NOMO-1 treated with DMSO at 0.1 percent for 48 hours (cell line): ENCODE measurements around the gene COA4.
"Not testable (repeated sequence)": the region's sequence is repeated elsewhere in the genome, so short reads cannot be mapped to it uniquely, and the experiment has no call there.

ENCODE experiments used
- DNase-seq: peaks from one replicate; lab custom pipeline; 2025; ENCODE audit not compliant: unreplicated experiment; lab: John Stamatoyannopoulos, UW

The COA4 gene

DNA sequence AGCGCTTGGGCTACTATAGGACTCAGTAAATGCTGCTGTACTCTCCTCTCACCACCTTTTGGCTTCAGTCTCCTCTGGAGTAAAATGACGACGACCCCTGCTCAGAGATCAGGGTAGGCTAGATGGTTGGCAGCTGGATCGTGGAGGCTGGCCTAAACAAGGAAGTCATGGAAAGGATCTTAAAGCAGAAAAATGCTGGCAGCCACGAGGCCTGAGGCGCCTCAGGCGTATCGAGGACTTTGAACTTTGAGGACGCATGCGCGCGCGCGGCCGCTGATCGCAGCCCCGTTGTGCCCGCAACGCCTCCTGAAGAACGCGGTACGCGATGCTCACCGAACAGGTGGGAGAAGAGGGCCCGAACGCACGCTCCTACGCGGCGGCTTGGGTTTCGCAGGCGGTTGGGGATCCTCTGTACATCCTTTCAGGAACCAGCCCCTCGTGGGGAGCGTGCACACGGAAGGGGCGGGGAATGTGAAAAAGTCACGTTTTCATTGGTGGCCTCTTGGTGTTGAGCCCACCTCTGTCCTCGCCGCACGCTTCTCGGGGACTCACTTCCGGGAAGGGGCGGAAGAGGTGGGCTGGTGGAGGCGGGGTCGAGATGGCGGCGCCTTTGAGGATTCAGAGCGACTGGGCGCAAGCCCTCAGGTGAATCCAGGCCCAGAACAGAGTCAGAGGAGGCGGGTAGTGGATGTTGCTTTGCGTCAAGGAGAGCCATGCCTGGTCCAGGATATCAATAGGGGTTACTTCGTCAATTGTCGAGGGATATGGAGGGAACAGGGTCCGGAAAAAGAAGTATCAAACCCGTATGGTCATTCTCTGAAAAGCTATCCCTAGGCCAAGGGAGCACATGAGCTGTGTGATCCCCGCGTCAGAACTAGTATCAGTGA lies at the start of gene COA4, which contains the start of gene PAAF1:
TSS of gene COA4 (minus strand) at position 423 of the 887 bp plus-strand sequence. CDS start 3,468 bp downstream, outside the sequence.
TSS of gene PAAF1 (plus strand) at position 576 of the 887 bp plus-strand sequence. CDS start at position 599, 23 bp downstream.
- peak; percentile 95 for DNase-seq

DNA sequence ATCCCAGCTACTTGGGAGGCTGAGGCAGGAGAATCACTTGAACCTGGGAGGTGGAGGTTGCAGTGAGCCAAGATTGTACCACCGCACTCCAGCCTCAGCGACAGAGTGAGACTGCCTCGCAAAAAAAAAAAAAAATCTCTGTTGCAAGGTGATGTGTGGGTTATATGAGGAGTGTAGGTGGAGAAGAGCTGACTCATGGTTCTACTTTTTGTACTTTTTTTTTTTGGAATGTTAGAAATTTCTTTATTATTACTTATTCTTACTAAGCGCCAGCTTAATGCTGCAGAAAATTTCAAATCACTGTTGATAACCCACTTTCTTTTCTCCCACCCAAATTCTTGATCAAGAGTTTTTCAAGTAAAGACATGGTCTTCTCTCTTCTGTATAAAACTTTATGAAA lies 44.5 kb upstream of the COA4 start:
- DNase-seq = no peak

- DNase-seq = no peak
These were observed 39.8 kb upstream of the COA4 start for GRCh38 chr11:73916435-73916834.

GRCh38 chr11:73914284-73914683 lies 37.6 kb upstream of the COA4 start:
- no peak for DNase-seq

DNA sequence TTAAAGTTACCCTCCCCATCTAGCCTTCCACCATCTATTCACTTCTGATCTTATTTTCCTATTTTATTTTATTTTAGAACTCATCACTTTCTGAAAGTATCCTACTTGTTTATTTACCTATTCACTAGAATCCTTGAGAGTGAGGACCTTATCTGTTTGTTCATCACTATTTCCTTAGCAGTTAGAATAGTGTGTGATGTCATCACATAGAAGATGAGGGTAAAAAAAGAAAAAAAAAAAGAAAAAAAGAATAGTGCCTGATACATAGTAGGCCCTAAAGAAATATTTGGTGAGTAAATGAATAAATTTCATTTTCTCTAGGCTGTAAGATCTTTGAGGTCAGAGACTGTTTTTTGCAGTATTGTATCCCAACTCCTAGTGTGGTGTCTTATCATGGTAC lies 36.8 kb upstream of the COA4 start:
- no peak for DNase-seq

- no peak for DNase-seq
These were observed 35.4 kb upstream of the COA4 start for GRCh38 chr11:73912026-73912425.

DNA sequence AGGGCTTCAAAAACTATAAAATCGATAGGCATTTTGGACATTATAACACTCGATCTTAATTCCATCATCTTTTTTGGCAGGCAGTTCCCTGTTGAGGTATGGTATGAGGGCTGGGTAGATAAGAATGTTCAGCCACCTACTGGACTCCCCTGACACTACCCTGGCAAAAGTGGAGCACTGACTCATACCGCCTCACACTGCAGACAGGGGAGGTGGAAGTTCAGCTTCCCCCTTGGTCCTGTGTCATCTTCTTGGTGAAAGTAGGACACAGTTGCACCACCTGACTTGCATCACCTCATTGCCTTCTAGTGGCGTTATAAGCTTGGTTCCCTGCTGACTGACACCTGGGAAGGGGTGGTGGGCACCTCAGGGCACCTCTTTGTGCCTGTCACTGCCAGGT lies 30.5 kb upstream of the COA4 start:
- DNase-seq = peak; percentile 48

DNA sequence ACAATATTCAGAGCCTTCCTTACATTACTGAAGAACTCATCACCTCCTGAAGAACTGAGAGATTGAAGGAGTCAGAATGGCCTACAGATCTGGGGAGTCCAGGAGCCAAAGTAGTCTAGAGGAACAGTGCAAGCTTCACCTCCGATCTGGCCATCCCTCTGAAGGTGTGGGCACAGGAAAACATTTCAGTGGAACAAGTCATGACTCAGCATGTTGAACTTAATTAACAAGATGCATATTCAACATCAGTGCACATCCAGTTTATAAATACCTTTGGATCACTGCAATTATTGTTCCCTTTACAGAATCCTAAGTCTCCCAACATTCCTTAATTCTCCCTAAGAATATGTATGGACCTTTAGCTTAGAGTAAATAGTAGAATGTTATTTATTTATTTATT lies 25.7 kb upstream of the COA4 start:
- no peak for DNase-seq

- no peak for DNase-seq
These were observed 18.2 kb upstream of the COA4 start for GRCh38 chr11:73894725-73895335.

DNA sequence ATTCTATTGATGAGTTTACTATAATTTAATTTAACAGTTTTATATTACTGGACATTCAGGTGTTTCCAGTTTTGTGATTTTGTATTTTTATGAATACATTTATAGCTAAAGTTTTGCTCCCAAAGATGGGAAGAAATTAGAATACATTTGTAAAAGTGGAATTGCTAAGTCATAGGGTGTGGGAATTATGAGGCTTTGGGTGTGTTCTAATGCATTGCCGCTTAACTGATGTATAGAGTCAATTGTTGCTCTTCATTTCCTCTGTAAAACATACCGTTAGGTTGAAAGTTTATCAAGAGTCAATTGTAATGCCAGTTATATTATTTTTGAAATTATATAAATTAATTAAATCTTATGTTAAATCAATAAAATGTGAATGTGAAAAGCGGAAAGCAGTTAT lies 16.4 kb upstream of the COA4 start:
- no peak for DNase-seq

GRCh38 chr11:73889536-73889935 lies 12.9 kb upstream of the COA4 start:
- no peak for DNase-seq

- peak; percentile 17 for DNase-seq
These were observed 12.4 kb upstream of the COA4 start for GRCh38 chr11:73889019-73889418.

DNA sequence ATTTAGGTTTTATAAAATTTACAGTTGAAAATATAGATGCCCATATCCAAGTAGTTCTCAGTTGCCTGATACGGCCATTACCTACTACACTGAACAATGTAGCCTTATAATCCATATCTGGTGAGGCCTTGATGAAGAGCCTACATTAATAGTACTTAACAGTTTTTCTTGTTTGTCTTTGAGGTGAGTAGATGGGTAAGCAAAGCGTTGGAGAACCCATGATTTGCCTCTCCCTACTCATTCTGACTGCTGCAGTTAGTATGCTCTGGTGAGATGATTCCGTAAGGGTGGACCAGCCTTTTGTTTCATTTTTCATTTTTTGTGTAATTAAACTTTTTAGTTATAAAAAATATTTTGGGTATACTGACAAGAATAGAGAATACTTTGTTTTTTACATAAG lies 11.6 kb upstream of the COA4 start:
- DNase-seq = no peak

GRCh38 chr11:73883856-73884255 lies 7.2 kb upstream of the COA4 start:
- no peak for DNase-seq

DNA sequence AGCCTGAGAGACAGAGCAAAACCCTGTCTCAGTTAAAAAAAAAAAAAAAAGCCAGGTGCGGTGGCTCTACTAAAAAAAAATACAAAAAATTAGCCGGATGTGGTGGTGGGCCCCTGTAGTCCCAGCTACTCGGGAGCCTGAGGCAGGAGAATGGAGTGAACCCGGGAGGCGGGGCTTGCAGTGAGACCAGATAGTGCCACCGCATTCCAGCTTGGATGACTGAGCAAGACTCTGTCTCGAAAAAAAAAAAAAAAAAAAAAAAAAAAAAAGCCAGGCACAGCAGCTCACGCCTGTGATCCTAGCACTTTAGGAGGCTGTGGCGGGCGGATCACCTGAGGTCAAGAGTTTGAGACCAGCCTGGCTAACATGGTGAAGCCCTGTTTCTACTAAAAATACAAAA lies 3.8 kb upstream of the COA4 start:
- DNase-seq = not testable (repeated sequence)

DNA sequence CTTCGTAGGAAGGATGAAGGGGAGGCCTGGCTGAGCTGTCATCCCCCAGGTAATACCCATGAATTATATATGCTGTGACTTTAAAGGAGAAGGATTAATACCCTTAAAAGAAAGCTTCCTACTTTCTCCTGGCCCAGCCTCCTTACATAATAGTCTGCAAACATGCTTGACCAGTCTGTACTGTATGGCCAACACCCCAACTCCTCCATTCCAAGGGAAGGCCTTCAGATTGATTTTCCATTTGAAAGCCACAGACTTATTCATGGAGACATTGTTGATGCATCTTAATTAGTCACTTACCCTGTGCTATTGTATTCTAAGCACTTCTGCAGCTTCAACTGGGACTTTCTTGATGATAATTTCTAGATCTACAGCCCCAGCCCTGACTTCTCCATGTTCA lies 2.1 kb upstream of the COA4 start:
- DNase-seq = no peak

GRCh38 chr11:73875840-73876239 lies 806 bp downstream of the COA4 start:
- no peak for DNase-seq

GRCh38 chr11:73875380-73875779 lies 1.3 kb downstream of the COA4 start:
- no peak for DNase-seq

GRCh38 chr11:73872749-73873357 lies 3.8 kb downstream of the COA4 start:
- DNase-seq = no peak

DNA sequence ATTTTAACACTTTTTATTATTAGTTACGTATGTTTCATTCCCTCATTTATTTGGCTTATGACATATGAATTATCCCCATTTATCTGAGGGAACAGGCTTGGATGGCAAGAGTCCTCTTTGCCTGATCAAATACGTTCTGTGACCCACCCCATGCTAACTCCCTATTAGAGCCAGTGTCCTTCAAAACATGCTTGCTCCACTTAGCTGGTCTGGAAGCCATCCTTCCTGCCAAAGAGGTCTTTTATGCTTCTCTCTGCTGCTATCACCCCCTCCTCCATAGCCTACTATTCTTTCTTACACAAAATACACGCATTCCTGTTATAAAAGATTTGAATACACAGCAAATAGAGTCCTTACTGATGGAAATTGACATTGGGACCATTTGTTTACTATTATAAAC lies 6.4 kb downstream of the COA4 start:
- no peak for DNase-seq

- DNase-seq = no peak
These were observed 7.2 kb downstream of the COA4 start for GRCh38 chr11:73869332-73869949.
